Keratinocyte (primary cell): ENCODE results near the gene EML2. TPM values are rescaled to one million over a fixed set of nuclear protein-coding genes. Genes with fewer than 3 reads are reported as not detected.

Experiments used
- DNase-seq: peaks from one replicate; pipeline ENCODE4 v3.0.0-alpha.2; 2011; ENCODE audit warnings: low read depth, missing footprints, low spot score
- FAIRE-seq: peaks from 2 replicates; lab custom pipeline; 2011; peaks lifted over from hg19 to GRCh38; lab: Jason Lieb, UNC
- H2AFZ ChIP-seq: 2 replicates; pipeline ENCODE4 v1.6.0; 2012; ENCODE audit warnings: low read length, control low read depth, inconsistent platforms; ENCODE audit not compliant: control insufficient read depth
- H3K27ac ChIP-seq: 2 replicates; pipeline ENCODE4 v1.5.1; 2011; ENCODE audit warnings: low read length; ENCODE audit not compliant: control insufficient read depth, insufficient read depth
- H3K27me3 ChIP-seq: 3 replicates; pipeline ENCODE4 v1.6.0; 2011; ENCODE audit warnings: low read length; ENCODE audit not compliant: control insufficient read depth, insufficient read depth; ENCODE audit errors: extremely low read depth
- H3K36me3 ChIP-seq, 2 experiments: 2 replicates in 1 of 2; 3 replicates in 1 of 2; pipeline ENCODE4 v1.5.1; 2011; ENCODE audit warnings: low read length in 2 of 2, mild to moderate bottlenecking in 1 of 2; ENCODE audit not compliant: control insufficient read depth in 2 of 2, insufficient read depth in 2 of 2; ENCODE audit errors: extremely low read depth in 1 of 2
- H3K4me1 ChIP-seq: 3 replicates; pipeline ENCODE4 v1.5.1; 2011; ENCODE audit warnings: low read length; ENCODE audit not compliant: control insufficient read depth, insufficient read depth; ENCODE audit errors: extremely low read depth
- H3K4me2 ChIP-seq: 3 replicates; pipeline ENCODE4 v1.6.0; 2011; ENCODE audit warnings: low read depth, low read length; ENCODE audit not compliant: control insufficient read depth, insufficient read depth; ENCODE audit errors: extremely low read depth
- H3K4me3 ChIP-seq, 3 experiments: fragments of 200-600 bp in 1 of 3; sonication (generic) in 1 of 3; 2 replicates in 2 of 3; 3 replicates in 1 of 3; pipeline ENCODE4 v1.5.1; 2011 to 2016; ENCODE audit warnings: low read length in 3 of 3, mild to moderate bottlenecking in 3 of 3, control low read depth in 2 of 3, inconsistent platforms in 1 of 3, low read depth in 1 of 3, mixed read lengths in 1 of 3, mixed run types in 1 of 3, moderate library complexity in 1 of 3; ENCODE audit not compliant: control insufficient read depth in 2 of 3, insufficient read depth in 2 of 3; ENCODE audit errors: extremely low read depth in 1 of 3
- H3K79me2 ChIP-seq: 2 replicates; pipeline ENCODE4 v1.6.0; 2012; ENCODE audit warnings: low read length; ENCODE audit not compliant: control insufficient read depth, insufficient read depth
- H3K9ac ChIP-seq: 3 replicates; pipeline ENCODE4 v1.6.0; 2011; ENCODE audit warnings: low read length; ENCODE audit not compliant: control insufficient read depth, insufficient read depth; ENCODE audit errors: extremely low read depth
- H3K9me1 ChIP-seq: 3 replicates; pipeline ENCODE4 v1.6.0; 2011; ENCODE audit warnings: low read length; ENCODE audit not compliant: control insufficient read depth, insufficient read depth; ENCODE audit errors: extremely low read depth
- H3K9me3 ChIP-seq: 2 replicates; pipeline ENCODE4 v1.5.1; 2012; ENCODE audit warnings: low read depth, low read length; ENCODE audit not compliant: control insufficient read depth
- H4K20me1 ChIP-seq: 3 replicates; pipeline ENCODE4 v1.6.0; 2011; ENCODE audit warnings: low read length; ENCODE audit not compliant: control insufficient read depth, insufficient read depth; ENCODE audit errors: extremely low read depth
- CTCF ChIP-seq, 3 experiments: IDR thresholded peaks in 1 of 3; conservative IDR thresholded peaks in 1 of 3; optimal IDR thresholded peaks in 1 of 3; 2 replicates in 2 of 3; 3 replicates in 1 of 3; pipeline versions ENCODE3 to v1.5.1; 2011; ENCODE audit warnings: low read length in 3 of 3, mild to moderate bottlenecking in 3 of 3, moderate library complexity in 2 of 3, control low read depth in 1 of 3, inconsistent platforms in 1 of 3; ENCODE audit not compliant: insufficient read depth in 2 of 3; ENCODE audit errors: extremely low read depth in 1 of 3
- EZH2 ChIP-seq: IDR thresholded peaks from one replicate; pipeline ENCODE4 v1.6.1; 2012; ENCODE audit warnings: inconsistent platforms, mild to moderate bottlenecking, low read length, moderate library complexity
- dilution Hi-C: fragments of 300-500 bp; cut with MboI; formaldehyde crosslinking; loops from one replicate; pipeline ENCODE4 v1.7.0; 2020; ENCODE audit warnings: low sequenced_read_pairs; ENCODE audit not compliant: extremely low pct_ligation_motif_present
- polyA plus RNA-seq, 5 experiments: library from polyadenylated mRNA; depleted of rRNA in 3 of 5; stranded (reverse) in 3 of 5; stranded (forward) in 1 of 5; unstranded in 1 of 5; fragments of >200 nt; gene quantifications; 1 replicate in 1 of 5; 2 replicates in 3 of 5; 3 replicates in 1 of 5; pipeline versions ENCODE4 v1.2.1 to v1.2.3, GENCODE V29; 2011 to 2012; ENCODE audit warnings: missing spikeins in 2 of 5, low read depth in 1 of 5, low replicate concordance in 1 of 5

The EML2 gene
- polyA plus RNA-seq, 1 donor (not counting 4 experiments of a cell fraction or from before 2014, with no cell fraction given): 43.4 TPM

GRCh38 chr19:45584332-45585157 is 54.7 kb downstream of the EML2 start, which contains the start of gene OPA3:
Gene OPA3, minus strand, starts transcription at chr19:45584802. Its CDS starts 38 bp downstream, at chr19:45584764.
- dilution Hi-C loops: no loop called here
- peak within 1 kb of the TSS; percentile 99 for H3K4me2 ChIP-seq
- peak; percentile 93 for FAIRE-seq

GRCh38 chr19:45581576-45581975 is 57.6 kb downstream of the EML2 start:
- Histone ChIP-seq H3K27me3 (no peaks in the 10 kb centered on the region), H3K79me2 (peaks cover 18% of the 10 kb centered on the region), H3K27ac (no peak overlapping the region), H4K20me1 (no peaks in the 10 kb centered on the region), H3K36me3 (peaks cover 0 to 5% of the 10 kb centered on the region in 2 experiments), H3K9me3 (no peaks in the 10 kb centered on the region), H3K9ac (no peak overlapping the region), H3K4me2 (no peak overlapping the region), H3K4me3 (no peak overlapping the region), H2AFZ (no peak overlapping the region), H3K4me1 (peaks cover 26% of the 10 kb centered on the region), H3K9me1 (no peaks in the 10 kb centered on the region)
- DNase-seq (no peak), FAIRE-seq (no peak)
- dilution Hi-C loops: no loop called here
- no peak for TF ChIP-seq EZH2
- TF ChIP-seq CTCF (optimal IDR thresholded peaks at IDR 0.05 in 1 of 3, IDR thresholded peaks at IDR 0.05 in 1 of 3, conservative IDR thresholded peaks at IDR 0.05 in 1 of 3; ENCODE audit: extremely low read depth in 1 of 3, insufficient read depth in 2 of 3, low read length in 3 of 3): no peak

More at GRCh38 chr19:45584332-45585157, 54.7 kb downstream of the EML2 start, which contains the start of gene OPA3:
- Histone ChIP-seq H3K27me3 (no peaks in the 10 kb centered on the region), H3K79me2 (peaks cover 18% of the 10 kb centered on the region), H3K9me1 (no peaks in the 10 kb centered on the region), H4K20me1 (no peaks in the 10 kb centered on the region), H3K27ac (peak within 1 kb of the TSS; percentile 100), H3K4me3 (peak within 1 kb of the TSS; percentile 83 to 99 (median 98)), H3K36me3 (peaks cover 0 to 5% of the 10 kb centered on the region in 2 experiments), H2AFZ (peak within 1 kb of the TSS; percentile 92), H3K9ac (peak within 1 kb of the TSS; percentile 99), H3K4me1 (peaks cover 4% of the 10 kb centered on the region), H3K9me3 (no peaks in the 10 kb centered on the region)
- no peak for TF ChIP-seq CTCF (optimal IDR thresholded peaks at IDR 0.05 in 1 of 3, IDR thresholded peaks at IDR 0.05 in 1 of 3, conservative IDR thresholded peaks at IDR 0.05 in 1 of 3; ENCODE audit: extremely low read depth in 1 of 3, insufficient read depth in 2 of 3, low read length in 3 of 3)
- peak; percentile 95 for DNase-seq
